ENCODE measurements around the gene SSTR5.

Gene SSTR5

GRCh38 chr16:1056196-1056595 lies 16.4 kb upstream of the SSTR5 start:
- DNase-seq, result no peak

- DNase-seq, result no peak
Measured at GRCh38 chr16:1057252-1057932, 15.2 kb upstream of the SSTR5 start.

- no peak for DNase-seq
Measured at GRCh38 chr16:1058216-1058615, 14.3 kb upstream of the SSTR5 start.

GRCh38 chr16:1059310-1059709 lies 13.2 kb upstream of the SSTR5 start:
- DNase-seq, result no peak

- DNase-seq, result no peak
Measured at GRCh38 chr16:1060416-1061340, 11.9 kb upstream of the SSTR5 start.

GRCh38 chr16:1061769-1062505 lies 10.6 kb upstream of the SSTR5 start:
- DNase-seq, result no peak

- no peak for DNase-seq
Measured at GRCh38 chr16:1062895-1063294, 9.7 kb upstream of the SSTR5 start.

GRCh38 chr16:1063728-1064127 lies 8.8 kb upstream of the SSTR5 start:
- no peak for DNase-seq

- no peak for DNase-seq
Measured at GRCh38 chr16:1065469-1066128, 6.9 kb upstream of the SSTR5 start.

- peak; percentile 15 for DNase-seq
Measured at GRCh38 chr16:1066584-1067172, 5.9 kb upstream of the SSTR5 start.

- no peak for DNase-seq
Measured at GRCh38 chr16:1067629-1068028, 4.9 kb upstream of the SSTR5 start.

GRCh38 chr16:1068451-1068850 lies 4.1 kb upstream of the SSTR5 start:
- DNase-seq, result no peak

- no peak for DNase-seq
Measured at GRCh38 chr16:1069154-1069553, 3.4 kb upstream of the SSTR5 start.

- no peak for DNase-seq
Measured at GRCh38 chr16:1070084-1070863, 2.3 kb upstream of the SSTR5 start.

- no peak for DNase-seq
Measured at GRCh38 chr16:1070864-1071408, 1.6 kb upstream of the SSTR5 start.

GRCh38 chr16:1071561-1072225 lies 854 bp upstream of the SSTR5 start:
- no peak for DNase-seq

- no peak for DNase-seq
Measured at GRCh38 chr16:1073262-1073558, 663 bp downstream of the SSTR5 start.

- DNase-seq, result no peak
Measured at GRCh38 chr16:1073566-1074378, 1.2 kb downstream of the SSTR5 start.

GRCh38 chr16:1074379-1074649 lies 1.8 kb downstream of the SSTR5 start:
- no peak for DNase-seq

- DNase-seq, result peak; percentile 11
Measured at GRCh38 chr16:1075546-1075945, 3.0 kb downstream of the SSTR5 start.

Measured in NCI-H2107 (cell line).